K562 (cell line): Measurements from ENCODE around the gene CPM. TPM values are rescaled to one million over a fixed set of nuclear protein-coding genes. Genes with fewer than 3 reads are reported as not detected.

Experiments used
- ATAC-seq: fragments of 200-7000 bp; cut with Tn5 transposase; 3 replicates; pipeline ENCODE4 v1.9.1; 2020; ENCODE audit warnings: moderate library complexity
- BruUV-seq: library from RNA; stranded (reverse); fragments of 400-500 nt; replicated peaks from 2 replicates; lab custom pipeline; 2021; lab: Mats Ljungman, UMichigan
- CTCF ChIA-PET: fragments of 300-600 bp; formaldehyde crosslinking; extraction: SDS; loops from one replicate; lab custom pipeline; 2021; ENCODE audit warnings: low intra/inter-chr PET ratio; lab: Yijun Ruan, JAX
- POLR2A ChIA-PET: fragments of 300-600, 350-650 bp; sonication (Branson Sonifier 250); formaldehyde crosslinking; extraction: SDS; loops from one replicate; lab custom pipeline; 2021; ENCODE audit warnings: antibody characterized with exemption, inconsistent platforms; lab: Yijun Ruan, JAX
- DNase-seq, 4 experiments: peaks; one replicate each; pipeline versions ENCODE4 v3.0.0 to v3.0.0-alpha.2; 2011 to 2018; ENCODE audit warnings: low spot score in 3 of 4, mixed read lengths in 3 of 4; ENCODE audit errors: extremely low read depth in 1 of 4
- FAIRE-seq: peaks from 2 replicates; lab custom pipeline; 2011; peaks lifted over from hg19 to GRCh38; lab: Jason Lieb, UNC
- H2AFZ ChIP-seq: 2 replicates; pipeline ENCODE4 v1.6.0; 2011; ENCODE audit warnings: low read depth, low read length, control low read depth, inconsistent platforms
- H3K27ac ChIP-seq: fragments of 200-600 bp; 3 replicates; pipeline ENCODE4 v1.8.0; 2011; ENCODE audit warnings: low read depth, mild to moderate bottlenecking, control low read depth, inconsistent platforms, low read length, moderate library complexity, mixed read lengths; ENCODE audit errors: extremely low read depth
- H3K27me3 ChIP-seq, 2 experiments: fragments of 300-600 bp in 1 of 2; 2 replicates in 1 of 2; 3 replicates in 1 of 2; pipeline versions ENCODE4 v1.6.0 to v1.8.0; 2011; ENCODE audit warnings: inconsistent platforms in 2 of 2, low read length in 2 of 2, mild to moderate bottlenecking in 1 of 2, mixed read lengths in 1 of 2, moderate library complexity in 1 of 2; ENCODE audit not compliant: control insufficient read depth in 2 of 2, insufficient read depth in 2 of 2
- H3K36me3 ChIP-seq: fragments of 300-600 bp; 3 replicates; pipeline ENCODE4 v1.8.0; 2011; ENCODE audit warnings: mild to moderate bottlenecking, low read length, inconsistent platforms; ENCODE audit not compliant: control insufficient read depth, insufficient read depth
- H3K4me1 ChIP-seq, 2 experiments: fragments of 200-600 bp in 1 of 2; replicated peaks in 1 of 2; 2 replicates in 1 of 2; 3 replicates in 1 of 2; pipeline versions ENCODE4 v1.5.1 to v1.8.0; 2011; ENCODE audit warnings: inconsistent platforms in 2 of 2, low read length in 2 of 2, mild to moderate bottlenecking in 1 of 2, mixed read lengths in 1 of 2, moderate library complexity in 1 of 2; ENCODE audit not compliant: control insufficient read depth in 2 of 2, insufficient read depth in 2 of 2
- H3K4me2 ChIP-seq: 2 replicates; pipeline ENCODE4 v1.6.1; 2011; ENCODE audit warnings: low read length, control low read depth, inconsistent platforms, mixed read lengths; ENCODE audit not compliant: insufficient read depth
- H3K4me3 ChIP-seq: fragments of 200-600 bp; sonication (generic), shearing (Covaris generic); 2 replicates; pipeline ENCODE4 v1.5.1; 2016; ENCODE audit warnings: control low read depth, inconsistent platforms
- H3K79me2 ChIP-seq: fragments of 200-600 bp; 3 replicates; pipeline ENCODE4 v1.8.0; 2011; ENCODE audit warnings: low read length, inconsistent platforms; ENCODE audit not compliant: control insufficient read depth, insufficient read depth
- H3K9ac ChIP-seq, 2 experiments: 2 replicates each; pipeline versions ENCODE4 v1.6.0 to v1.6.1; 2011; ENCODE audit warnings: low read depth in 2 of 2, low read length in 2 of 2, control low read depth in 1 of 2, inconsistent platforms in 1 of 2, mild to moderate bottlenecking in 1 of 2, mixed read lengths in 1 of 2; ENCODE audit not compliant: insufficient read depth in 1 of 2
- H3K9me1 ChIP-seq: one replicate; pipeline ENCODE4 v1.6.0; 2011; ENCODE audit warnings: inconsistent platforms, mild to moderate bottlenecking, low read length, moderate library complexity; ENCODE audit not compliant: control insufficient read depth, insufficient read depth
- H3K9me3 ChIP-seq: replicated peaks from 2 replicates; pipeline ENCODE4 v1.5.1; 2011; ENCODE audit warnings: low read depth, low read length, inconsistent platforms; ENCODE audit not compliant: control insufficient read depth, insufficient read depth
- H4K20me1 ChIP-seq: replicated peaks from 2 replicates; pipeline ENCODE4 v1.6.1; 2011; ENCODE audit warnings: low read length, inconsistent platforms, mixed read lengths; ENCODE audit not compliant: control insufficient read depth, insufficient read depth
- BACH1 ChIP-seq: fragments of 200-800 bp; sonication (Bioruptor generic); IDR thresholded peaks from 2 replicates; pipeline ENCODE4 v1.6.1; 2016; ENCODE audit warnings: missing genetic modification characterization, missing compliant biosample characterization
- BHLHE40 ChIP-seq: IDR thresholded peaks from 2 replicates; pipeline ENCODE4 v1.6.1; 2011; ENCODE audit warnings: low read length, improper control_type of control experiment
- EWSR1 ChIP-seq: fragments of 450-650 bp; IDR thresholded peaks from 2 replicates; pipeline ENCODE4 v1.6.1; 2018; ENCODE audit warnings: borderline replicate concordance, mild to moderate bottlenecking, low read depth, moderate library complexity; ENCODE audit not compliant: partially characterized antibody
- PRPF4 ChIP-seq: fragments of 200-400 bp; formaldehyde crosslinking; IDR thresholded peaks from one replicate; pipeline ENCODE4 v1.6.1; 2017; ENCODE audit warnings: low read length, low read depth, mild to moderate bottlenecking; ENCODE audit not compliant: insufficient read depth, poor library complexity, severe bottlenecking
- STAG1 ChIP-seq: sonication (generic); formaldehyde crosslinking; IDR thresholded peaks from 2 replicates; pipeline ENCODE4 v1.5.0; 2020; ENCODE audit warnings: missing genetic modification reagents, borderline replicate concordance
- TSC22D4 ChIP-seq: fragments of 450-650 bp; IDR thresholded peaks from 2 replicates; pipeline ENCODE4 v1.6.1; 2016; ENCODE audit warnings: missing genetic modification characterization, missing biosample characterization, control low read depth
- ZFPM2 ChIP-seq: fragments of 250-450 bp; sonication (Bioruptor Pico); IDR thresholded peaks from 2 replicates; pipeline ENCODE4 v1.5.1; 2022; ENCODE audit warnings: mild to moderate bottlenecking
- WGBS: fragments of 100-300 bp; shearing (Covaris generic); methylation state at CpG from one replicate; pipeline ENCODE4 v1.1.6; 2016; ENCODE audit warnings: low coverage, mixed read lengths; ENCODE audit not compliant: insufficient coverage; ENCODE audit errors: missing lambda C conversion rate; 5-methylcytosine and 5-hydroxymethylcytosine counted together
- in situ Hi-C: fragments of 300-500 bp; cut with MboI; formaldehyde crosslinking; loops from 4 replicates; pipeline ENCODE4 v1.15.0; 2018; ENCODE audit warnings: inconsistent platforms, mixed read lengths
- intact Hi-C: fragments of 100-400 bp; cut with micrococcal nuclease; formaldehyde crosslinking; loops from 2 replicates; pipeline ENCODE4 v1.14.2; 2022
- polyA plus RNA-seq, 8 experiments: library from polyadenylated mRNA; depleted of rRNA in 4 of 8; stranded (reverse) in 5 of 8; unstranded in 3 of 8; fragments of >200 nt; fragmentation: Nextera tagmentation in 2 of 8; fragmentation: Illumina TruSeq in 1 of 8; extraction: Ambion mirVana in 2 of 8; extraction: Trizol in 1 of 8; gene quantifications; 2 replicates each; pipeline versions ENCODE4 v1.2.1 to v1.2.3, GENCODE V29; 2011 to 2014; ENCODE audit warnings: inconsistent platforms in 1 of 8, missing spikeins in 1 of 8
- total RNA-seq, 7 experiments: library from RNA; depleted of rRNA in 6 of 7; stranded (reverse); fragments of >200 nt in 6 of 7; fragmentation: Illumina TruSeq in 2 of 7; extraction: Trizol in 2 of 7; gene quantifications; 2 replicates each; pipeline versions ENCODE4 v1.2.1 to v1.2.3, GENCODE V29; 2011 to 2021; ENCODE audit warnings: low replicate concordance in 1 of 7
- TF ChIP-seq, protein P1 (sequence below): fragments of 450-650 bp; IDR thresholded peaks from 2 replicates; pipeline ENCODE4 v1.6.1; 2014; ENCODE audit warnings: low read depth, mild to moderate bottlenecking, moderate library complexity, borderline replicate concordance
- TF ChIP-seq, protein P2 (sequence below): sonication (generic); formaldehyde crosslinking; IDR thresholded peaks from 2 replicates; pipeline ENCODE4 v1.8.0; 2022; ENCODE audit warnings: mild to moderate bottlenecking, missing genetic modification reagents
- TF ChIP-seq, protein P3 (sequence below): fragments of 450-650 bp; IDR thresholded peaks from one replicate; pipeline ENCODE4 v1.6.1; 2018; ENCODE audit warnings: mild to moderate bottlenecking, moderate library complexity; ENCODE audit not compliant: partially characterized antibody
- TF ChIP-seq, protein P4 (sequence below): sonication (generic); formaldehyde crosslinking; IDR thresholded peaks from 2 replicates; pipeline ENCODE4 v1.8.0; 2022; ENCODE audit warnings: mild to moderate bottlenecking, missing genetic modification reagents

CPM gene
- total and polyA plus RNA-seq, 9 of the 15 experiments (the other 6 are each of a cell fraction or from before 2014, with no cell fraction given) = 0.31 TPM; not detected in 8

- no peak overlapping the region for H3K9ac ChIP-seq
- WGBS = 0% methylated on average over 4 of the region's 4 CpGs
- no peaks in the 10 kb centered on the region for H4K20me1 ChIP-seq
- ChIA-PET CTCF (no interaction called here), POLR2A (no interaction called here)
- H3K36me3 ChIP-seq = no peaks in the 10 kb centered on the region
- no peaks in the 10 kb centered on the region for H3K9me3 ChIP-seq
- H3K79me2 ChIP-seq = no peaks in the 10 kb centered on the region
- no peak overlapping the region for H3K4me2 ChIP-seq
- in situ Hi-C loops (no loop called here), intact Hi-C loops (no loop called here)
- H3K9me1 ChIP-seq = no peaks in the 10 kb centered on the region
- no peak for ATAC-seq
- DNase-seq = no peak
- no peak overlapping the region for H3K4me3 ChIP-seq
- no peak overlapping the region for H3K27ac ChIP-seq
- BruUV-seq = no TSS peak
- H3K4me1 ChIP-seq = no peaks in the 10 kb centered on the region
- no peak overlapping the region for H2AFZ ChIP-seq
- H3K27me3 ChIP-seq = peaks cover 5 to 9% of the 10 kb centered on the region in 2 experiments; a peak in 3 of 5 replicates
- FAIRE-seq = no peak
- TF ChIP-seq, protein P1, sequence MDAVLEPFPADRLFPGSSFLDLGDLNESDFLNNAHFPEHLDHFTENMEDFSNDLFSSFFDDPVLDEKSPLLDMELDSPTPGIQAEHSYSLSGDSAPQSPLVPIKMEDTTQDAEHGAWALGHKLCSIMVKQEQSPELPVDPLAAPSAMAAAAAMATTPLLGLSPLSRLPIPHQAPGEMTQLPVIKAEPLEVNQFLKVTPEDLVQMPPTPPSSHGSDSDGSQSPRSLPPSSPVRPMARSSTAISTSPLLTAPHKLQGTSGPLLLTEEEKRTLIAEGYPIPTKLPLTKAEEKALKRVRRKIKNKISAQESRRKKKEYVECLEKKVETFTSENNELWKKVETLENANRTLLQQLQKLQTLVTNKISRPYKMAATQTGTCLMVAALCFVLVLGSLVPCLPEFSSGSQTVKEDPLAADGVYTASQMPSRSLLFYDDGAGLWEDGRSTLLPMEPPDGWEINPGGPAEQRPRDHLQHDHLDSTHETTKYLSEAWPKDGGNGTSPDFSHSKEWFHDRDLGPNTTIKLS = no peak
- TF ChIP-seq, protein P2, sequence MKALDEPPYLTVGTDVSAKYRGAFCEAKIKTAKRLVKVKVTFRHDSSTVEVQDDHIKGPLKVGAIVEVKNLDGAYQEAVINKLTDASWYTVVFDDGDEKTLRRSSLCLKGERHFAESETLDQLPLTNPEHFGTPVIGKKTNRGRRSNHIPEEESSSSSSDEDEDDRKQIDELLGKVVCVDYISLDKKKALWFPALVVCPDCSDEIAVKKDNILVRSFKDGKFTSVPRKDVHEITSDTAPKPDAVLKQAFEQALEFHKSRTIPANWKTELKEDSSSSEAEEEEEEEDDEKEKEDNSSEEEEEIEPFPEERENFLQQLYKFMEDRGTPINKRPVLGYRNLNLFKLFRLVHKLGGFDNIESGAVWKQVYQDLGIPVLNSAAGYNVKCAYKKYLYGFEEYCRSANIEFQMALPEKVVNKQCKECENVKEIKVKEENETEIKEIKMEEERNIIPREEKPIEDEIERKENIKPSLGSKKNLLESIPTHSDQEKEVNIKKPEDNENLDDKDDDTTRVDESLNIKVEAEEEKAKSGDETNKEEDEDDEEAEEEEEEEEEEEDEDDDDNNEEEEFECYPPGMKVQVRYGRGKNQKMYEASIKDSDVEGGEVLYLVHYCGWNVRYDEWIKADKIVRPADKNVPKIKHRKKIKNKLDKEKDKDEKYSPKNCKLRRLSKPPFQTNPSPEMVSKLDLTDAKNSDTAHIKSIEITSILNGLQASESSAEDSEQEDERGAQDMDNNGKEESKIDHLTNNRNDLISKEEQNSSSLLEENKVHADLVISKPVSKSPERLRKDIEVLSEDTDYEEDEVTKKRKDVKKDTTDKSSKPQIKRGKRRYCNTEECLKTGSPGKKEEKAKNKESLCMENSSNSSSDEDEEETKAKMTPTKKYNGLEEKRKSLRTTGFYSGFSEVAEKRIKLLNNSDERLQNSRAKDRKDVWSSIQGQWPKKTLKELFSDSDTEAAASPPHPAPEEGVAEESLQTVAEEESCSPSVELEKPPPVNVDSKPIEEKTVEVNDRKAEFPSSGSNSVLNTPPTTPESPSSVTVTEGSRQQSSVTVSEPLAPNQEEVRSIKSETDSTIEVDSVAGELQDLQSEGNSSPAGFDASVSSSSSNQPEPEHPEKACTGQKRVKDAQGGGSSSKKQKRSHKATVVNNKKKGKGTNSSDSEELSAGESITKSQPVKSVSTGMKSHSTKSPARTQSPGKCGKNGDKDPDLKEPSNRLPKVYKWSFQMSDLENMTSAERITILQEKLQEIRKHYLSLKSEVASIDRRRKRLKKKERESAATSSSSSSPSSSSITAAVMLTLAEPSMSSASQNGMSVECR (CRISPR knock-in tag) = no peak
- TF ChIP-seq, protein P3, sequence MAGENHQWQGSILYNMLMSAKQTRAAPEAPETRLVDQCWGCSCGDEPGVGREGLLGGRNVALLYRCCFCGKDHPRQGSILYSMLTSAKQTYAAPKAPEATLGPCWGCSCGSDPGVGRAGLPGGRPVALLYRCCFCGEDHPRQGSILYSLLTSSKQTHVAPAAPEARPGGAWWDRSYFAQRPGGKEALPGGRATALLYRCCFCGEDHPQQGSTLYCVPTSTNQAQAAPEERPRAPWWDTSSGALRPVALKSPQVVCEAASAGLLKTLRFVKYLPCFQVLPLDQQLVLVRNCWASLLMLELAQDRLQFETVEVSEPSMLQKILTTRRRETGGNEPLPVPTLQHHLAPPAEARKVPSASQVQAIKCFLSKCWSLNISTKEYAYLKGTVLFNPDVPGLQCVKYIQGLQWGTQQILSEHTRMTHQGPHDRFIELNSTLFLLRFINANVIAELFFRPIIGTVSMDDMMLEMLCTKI = no peak
- no peak for TF ChIP-seq STAG1 (CRISPR knock-in tag)
- TF ChIP-seq ZFPM2 (CRISPR knock-in tag) = no peak
- no peak for TF ChIP-seq PRPF4
- TF ChIP-seq, protein P4, sequence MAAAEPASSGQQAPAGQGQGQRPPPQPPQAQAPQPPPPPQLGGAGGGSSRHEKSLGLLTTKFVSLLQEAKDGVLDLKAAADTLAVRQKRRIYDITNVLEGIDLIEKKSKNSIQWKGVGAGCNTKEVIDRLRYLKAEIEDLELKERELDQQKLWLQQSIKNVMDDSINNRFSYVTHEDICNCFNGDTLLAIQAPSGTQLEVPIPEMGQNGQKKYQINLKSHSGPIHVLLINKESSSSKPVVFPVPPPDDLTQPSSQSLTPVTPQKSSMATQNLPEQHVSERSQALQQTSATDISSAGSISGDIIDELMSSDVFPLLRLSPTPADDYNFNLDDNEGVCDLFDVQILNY = no peak
- no peak for TF ChIP-seq EWSR1
- TF ChIP-seq BHLHE40 = no peak
- no peak for TF ChIP-seq BACH1 (tag)
- no peak for TF ChIP-seq TSC22D4 (tag)
Observed at GRCh38 chr12:68896881-68897540, 36.0 kb downstream of the CPM start.
